LNCaP clone FGC (cell line): ENCODE measurements around the gene SMOC2.

Experiments used
- DNase-seq: peaks from one replicate; pipeline ENCODE4 v3.0.0-alpha.2; 2011; ENCODE audit warnings: low read depth
- H3K4me3 ChIP-seq: 2 replicates; pipeline ENCODE4 v1.5.1; 2011; ENCODE audit warnings: mild to moderate bottlenecking, low read depth, low read length, control low read depth
- CTCF ChIP-seq: IDR thresholded peaks from 2 replicates; pipeline ENCODE4 v1.5.1; 2012; ENCODE audit warnings: mild to moderate bottlenecking; ENCODE audit not compliant: control insufficient read depth, insufficient read depth; ENCODE audit errors: extremely low read depth

Gene SMOC2

GRCh38 chr6:168442646-168443045, 1.7 kb downstream of the SMOC2 start:
- no peak for DNase-seq
- no peak for TF ChIP-seq CTCF
- no peak overlapping the region for H3K4me3 ChIP-seq

DNA sequence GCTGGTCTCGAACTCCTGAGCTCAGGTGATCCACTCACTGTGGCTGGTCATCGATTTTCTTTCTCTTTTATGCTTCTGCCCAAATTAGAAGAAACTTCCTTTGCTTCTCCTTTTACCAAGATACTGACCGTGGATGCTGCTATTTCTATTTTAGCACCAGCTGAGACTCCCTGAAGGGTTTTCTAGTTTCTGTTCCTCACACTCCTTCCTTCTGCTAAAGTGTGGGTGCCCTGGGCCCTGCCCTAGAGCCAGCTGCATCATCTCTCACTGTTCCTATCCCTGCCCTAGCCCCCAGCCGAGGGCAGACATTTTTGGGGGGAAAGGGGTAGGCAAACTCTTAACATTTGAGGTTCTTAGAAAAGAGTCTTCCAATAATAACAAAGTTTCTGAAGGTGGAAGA, 6.3 kb downstream of the SMOC2 start:
- no peak for TF ChIP-seq CTCF
- no peak for DNase-seq
- H3K4me3 ChIP-seq, result no peak overlapping the region

DNA sequence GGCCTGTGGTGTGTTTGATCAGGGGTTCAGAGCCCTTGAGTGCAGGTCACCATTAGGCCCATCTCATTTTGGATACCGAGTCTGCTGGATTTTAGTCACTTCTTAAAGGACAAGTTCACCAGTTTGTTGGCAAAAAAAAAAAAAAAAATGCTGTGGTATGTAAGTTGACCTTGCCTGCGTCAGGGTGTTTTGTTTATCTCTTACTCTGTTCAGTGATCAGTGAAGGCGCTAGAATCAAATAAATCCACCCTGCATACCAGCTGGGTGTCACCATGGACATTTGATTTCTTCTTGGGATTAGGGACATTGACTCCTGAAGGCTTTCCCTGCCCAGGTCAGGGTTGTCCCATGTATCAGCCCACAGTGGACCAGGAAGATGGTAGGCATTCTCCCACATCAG, 6.7 kb downstream of the SMOC2 start:
- DNase-seq, result no peak
- H3K4me3 ChIP-seq, result no peak overlapping the region
- no peak for TF ChIP-seq CTCF

- no peak overlapping the region for H3K4me3 ChIP-seq
- TF ChIP-seq CTCF, result no peak
- DNase-seq, result no peak
These were observed 7.4 kb downstream of the SMOC2 start for GRCh38 chr6:168448243-168448855.

- TF ChIP-seq CTCF, result no peak
- no peak for DNase-seq
- no peak overlapping the region for H3K4me3 ChIP-seq
These were observed 9.9 kb downstream of the SMOC2 start for GRCh38 chr6:168450917-168451316.

GRCh38 chr6:168451805-168452517, 11.0 kb downstream of the SMOC2 start:
- H3K4me3 ChIP-seq, result no peak overlapping the region
- DNase-seq, result no peak
- TF ChIP-seq CTCF, result peak; percentile 38

DNA sequence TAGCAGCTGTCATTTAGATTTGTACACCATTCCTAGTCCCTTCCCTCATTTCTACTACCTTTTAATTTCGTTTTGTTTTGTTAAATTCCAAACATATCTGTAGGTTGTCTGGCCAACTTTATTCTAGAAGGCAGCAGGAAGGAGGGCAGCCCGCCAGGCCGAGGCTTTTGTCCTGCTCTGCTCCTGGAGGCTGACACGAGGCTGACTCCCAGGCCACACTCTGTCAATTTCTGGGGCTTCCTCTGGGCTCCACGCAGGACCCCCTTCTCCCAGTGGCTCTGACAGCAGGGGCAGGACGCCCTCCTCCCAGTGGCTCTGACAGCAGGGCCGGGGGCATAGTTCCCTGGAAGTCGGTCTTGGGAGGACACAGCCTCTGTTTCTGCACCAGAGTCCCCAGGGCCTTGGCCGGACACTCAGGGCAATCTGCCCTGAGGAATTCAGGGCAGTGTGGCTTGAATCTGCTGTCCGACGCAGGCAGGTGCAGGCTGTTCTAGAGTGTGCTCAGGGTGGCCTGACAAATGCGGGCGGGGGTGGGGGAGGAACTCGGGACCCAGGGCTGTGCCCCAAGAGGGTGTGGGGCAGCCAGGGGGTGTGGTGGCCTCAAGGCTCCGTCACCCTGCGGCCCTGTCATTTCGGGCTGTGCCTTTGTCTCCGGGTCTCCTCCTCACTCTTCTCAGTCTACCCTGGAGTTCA, 11.8 kb downstream of the SMOC2 start:
- H3K4me3 ChIP-seq, result no peak overlapping the region
- TF ChIP-seq CTCF, result no peak
- DNase-seq, result no peak
